Measurements from ENCODE around the gene CHURC1.

DNA sequence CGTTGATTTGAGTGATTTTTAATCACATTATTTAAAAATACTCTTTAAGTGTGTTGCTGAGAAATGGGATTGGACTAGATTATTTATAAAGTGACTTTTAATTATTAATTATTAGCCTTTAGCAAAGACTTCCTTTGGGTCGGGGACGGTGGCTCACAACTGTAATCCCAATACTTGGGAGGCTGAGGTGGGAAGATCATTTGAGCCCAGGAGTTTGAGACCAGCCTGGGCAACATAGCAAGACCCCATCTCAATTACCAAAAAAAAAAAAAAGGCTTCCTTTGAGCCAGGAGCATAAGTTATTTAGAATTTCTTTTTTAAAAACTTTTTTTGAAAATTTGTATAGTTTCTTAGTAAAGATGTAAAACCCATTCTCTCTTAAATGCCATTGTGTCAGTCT is 8.8 kb downstream of the CHURC1 start:
- TF ChIP-seq, protein P1, sequence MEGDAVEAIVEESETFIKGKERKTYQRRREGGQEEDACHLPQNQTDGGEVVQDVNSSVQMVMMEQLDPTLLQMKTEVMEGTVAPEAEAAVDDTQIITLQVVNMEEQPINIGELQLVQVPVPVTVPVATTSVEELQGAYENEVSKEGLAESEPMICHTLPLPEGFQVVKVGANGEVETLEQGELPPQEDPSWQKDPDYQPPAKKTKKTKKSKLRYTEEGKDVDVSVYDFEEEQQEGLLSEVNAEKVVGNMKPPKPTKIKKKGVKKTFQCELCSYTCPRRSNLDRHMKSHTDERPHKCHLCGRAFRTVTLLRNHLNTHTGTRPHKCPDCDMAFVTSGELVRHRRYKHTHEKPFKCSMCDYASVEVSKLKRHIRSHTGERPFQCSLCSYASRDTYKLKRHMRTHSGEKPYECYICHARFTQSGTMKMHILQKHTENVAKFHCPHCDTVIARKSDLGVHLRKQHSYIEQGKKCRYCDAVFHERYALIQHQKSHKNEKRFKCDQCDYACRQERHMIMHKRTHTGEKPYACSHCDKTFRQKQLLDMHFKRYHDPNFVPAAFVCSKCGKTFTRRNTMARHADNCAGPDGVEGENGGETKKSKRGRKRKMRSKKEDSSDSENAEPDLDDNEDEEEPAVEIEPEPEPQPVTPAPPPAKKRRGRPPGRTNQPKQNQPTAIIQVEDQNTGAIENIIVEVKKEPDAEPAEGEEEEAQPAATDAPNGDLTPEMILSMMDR (IDR thresholded peaks at IDR 0.05), result no peak
- no peak for TF ChIP-seq POLR2A (IDR thresholded peaks at IDR 0.05)

All from testis (tissue), 2 donors.